GM18498 (cell line): Measurements from ENCODE around the gene PDE5A.

Experiments
- ATAC-seq: cut with Tn5 transposase; IDR thresholded peaks from one replicate; pipeline ENCODE4 v1.9.1; 2021; ENCODE audit warnings: mild to moderate bottlenecking, moderate library complexity; ENCODE audit not compliant: unreplicated experiment

Gene PDE5A

DNA sequence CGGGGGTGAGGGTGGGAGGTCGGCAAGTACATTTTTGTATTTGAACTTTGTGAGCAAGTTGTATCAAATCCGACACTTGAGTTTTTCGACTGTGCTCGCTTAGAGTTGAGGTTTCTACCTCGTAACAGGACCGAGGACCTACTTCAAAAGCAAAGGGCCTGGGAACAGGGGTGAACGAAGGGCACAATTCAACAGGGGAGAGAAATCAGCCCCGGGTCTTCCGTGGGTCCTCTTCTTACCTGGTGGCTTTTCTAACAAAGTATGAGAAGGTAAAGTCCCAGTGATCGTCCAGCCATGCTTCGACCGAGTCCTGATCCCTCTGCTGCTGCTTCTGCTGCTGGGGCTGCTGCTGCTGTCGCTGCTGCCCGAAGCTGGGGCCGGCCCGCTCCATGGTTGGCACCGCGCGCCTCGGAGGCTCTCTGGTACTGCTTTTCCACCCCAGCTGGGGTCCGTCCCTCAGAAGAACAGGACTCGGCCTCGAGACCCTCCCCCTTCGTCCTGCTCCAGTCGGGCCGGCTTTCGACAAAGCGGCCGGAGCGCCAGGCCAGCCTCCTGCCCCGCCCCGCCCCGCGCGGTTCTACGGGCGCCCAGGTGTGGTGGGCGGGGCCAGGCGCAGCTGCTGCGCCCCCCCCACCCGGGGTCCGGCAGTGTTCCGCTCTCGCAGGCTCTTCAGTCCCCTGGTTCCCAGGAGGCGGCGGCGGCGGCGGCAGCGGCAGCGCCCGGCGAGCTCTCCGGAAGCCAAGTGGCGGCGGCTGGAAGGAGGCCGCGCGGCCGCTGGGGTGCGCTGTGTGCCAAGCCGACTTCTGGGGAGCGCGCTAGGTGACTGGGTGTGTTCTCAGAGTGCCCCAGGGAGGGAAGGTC lies at the start of gene PDE5A:
Gene PDE5A, minus strand, starts transcription at position 524 of the 861 bp plus-strand sequence. Its CDS starts 133 bp downstream, at position 391.
- peak; percentile 92 for ATAC-seq

DNA sequence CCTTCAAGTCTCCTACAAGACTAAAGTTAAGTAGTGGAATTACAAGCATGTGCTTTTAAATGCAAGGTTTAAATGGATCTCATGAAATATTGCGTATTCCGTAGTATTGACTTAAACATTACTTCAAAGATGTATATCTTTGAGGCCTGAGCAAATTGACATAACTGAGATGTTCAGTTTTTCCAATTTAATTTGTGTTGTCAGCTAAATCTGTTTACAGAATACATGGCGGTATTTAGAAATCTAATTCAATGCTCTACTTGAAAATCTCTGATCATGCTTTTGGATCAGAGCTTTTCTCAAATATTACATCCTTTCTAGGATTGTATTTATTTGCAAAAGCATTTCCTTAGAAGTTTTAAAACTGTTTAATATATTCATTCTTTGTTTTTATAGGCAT lies 47.5 kb upstream of the PDE5A start:
- ATAC-seq: no peak

GRCh38 chr4:119675391-119675790 lies 46.8 kb upstream of the PDE5A start:
- no peak for ATAC-seq

- no peak for ATAC-seq
Measured at GRCh38 chr4:119672938-119673337, 44.3 kb upstream of the PDE5A start.

DNA sequence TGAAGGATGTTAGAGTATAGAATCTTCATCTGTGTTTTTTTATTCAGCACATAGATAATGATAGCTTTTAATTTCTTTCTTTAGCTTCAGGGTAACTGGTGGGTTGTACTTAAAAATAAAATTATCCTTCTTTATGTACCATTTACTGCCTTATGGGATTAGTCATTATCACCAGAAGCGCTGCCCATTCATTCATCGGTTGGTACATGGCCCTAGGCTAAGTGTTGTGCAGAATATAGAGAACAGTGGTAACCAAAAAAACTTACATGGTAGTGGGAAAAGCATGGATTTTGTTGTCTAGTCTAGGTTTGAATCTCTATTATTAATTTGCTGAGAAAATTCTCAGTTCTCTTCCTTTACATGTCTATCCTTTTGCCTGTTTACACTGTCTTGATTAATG lies 43.5 kb upstream of the PDE5A start:
- no peak for ATAC-seq

- ATAC-seq: no peak
Measured at GRCh38 chr4:119671205-119671604, 42.6 kb upstream of the PDE5A start.

DNA sequence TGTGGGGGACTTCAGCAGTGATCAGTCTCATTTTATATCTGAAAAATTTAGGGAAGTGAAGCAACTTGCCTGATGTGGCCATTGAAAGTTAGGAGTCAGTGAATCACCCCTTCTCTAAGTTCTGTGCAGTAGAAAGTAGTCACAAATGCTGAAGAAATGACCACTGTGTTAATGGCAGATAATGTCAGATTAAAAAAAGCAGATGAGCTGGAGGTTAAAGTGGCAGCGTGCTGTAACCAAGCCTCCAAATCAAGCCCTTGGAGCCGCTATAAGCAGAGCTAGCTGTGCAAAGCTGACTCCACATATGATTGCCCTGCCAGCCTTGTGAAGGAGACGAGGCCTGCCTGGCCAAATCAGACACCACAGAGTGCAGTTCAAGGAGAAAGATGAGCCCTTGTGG lies 39.2 kb upstream of the PDE5A start:
- ATAC-seq: no peak

- no peak for ATAC-seq
Measured at GRCh38 chr4:119666653-119667091, 38.1 kb upstream of the PDE5A start.

- no peak for ATAC-seq
Measured at GRCh38 chr4:119665752-119666151, 37.1 kb upstream of the PDE5A start.

GRCh38 chr4:119664168-119664907 lies 35.7 kb upstream of the PDE5A start:
- ATAC-seq: no peak

GRCh38 chr4:119663160-119663788 lies 34.7 kb upstream of the PDE5A start:
- peak; percentile 45 for ATAC-seq

DNA sequence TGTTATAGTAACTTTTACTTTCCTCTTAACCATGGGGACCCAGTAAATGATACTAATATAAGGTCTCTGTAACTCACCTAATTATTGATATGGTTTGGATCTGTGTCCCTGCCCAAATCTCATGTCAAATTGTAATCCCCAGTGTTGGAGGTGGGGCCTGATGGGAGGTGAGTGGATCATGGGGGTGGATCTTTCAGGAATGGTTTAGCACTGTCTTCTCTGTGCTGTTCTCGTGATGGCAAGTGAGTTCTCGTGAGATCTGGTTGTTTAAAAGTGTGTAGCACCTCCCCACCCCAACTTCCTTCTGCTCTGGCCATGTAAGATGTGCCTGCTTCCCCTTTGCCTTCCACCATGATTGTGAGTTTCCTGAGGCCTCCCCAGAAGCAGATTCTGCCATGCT lies 34.0 kb upstream of the PDE5A start:
- ATAC-seq: peak; percentile 22

DNA sequence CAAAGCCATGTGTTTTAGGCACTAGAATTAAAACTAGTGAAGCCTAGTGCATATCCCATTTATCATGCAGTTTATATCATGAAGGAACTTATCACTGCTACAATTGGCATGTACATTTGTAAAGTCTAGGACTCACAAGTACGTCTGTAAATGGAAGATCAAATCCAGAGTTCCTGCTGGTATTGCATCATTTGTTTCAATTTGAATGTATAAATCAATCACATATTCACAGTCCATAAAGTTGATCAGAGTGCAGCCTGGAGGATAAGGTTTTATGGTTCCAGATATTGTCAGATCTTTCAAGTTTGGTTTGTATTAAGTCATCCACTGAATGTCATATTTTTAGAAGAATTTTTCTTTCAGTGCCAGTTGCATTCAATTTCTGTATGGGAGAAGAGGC lies 32.6 kb upstream of the PDE5A start:
- no peak for ATAC-seq

- ATAC-seq: no peak
Measured at GRCh38 chr4:119659576-119659975, 31.0 kb upstream of the PDE5A start.

DNA sequence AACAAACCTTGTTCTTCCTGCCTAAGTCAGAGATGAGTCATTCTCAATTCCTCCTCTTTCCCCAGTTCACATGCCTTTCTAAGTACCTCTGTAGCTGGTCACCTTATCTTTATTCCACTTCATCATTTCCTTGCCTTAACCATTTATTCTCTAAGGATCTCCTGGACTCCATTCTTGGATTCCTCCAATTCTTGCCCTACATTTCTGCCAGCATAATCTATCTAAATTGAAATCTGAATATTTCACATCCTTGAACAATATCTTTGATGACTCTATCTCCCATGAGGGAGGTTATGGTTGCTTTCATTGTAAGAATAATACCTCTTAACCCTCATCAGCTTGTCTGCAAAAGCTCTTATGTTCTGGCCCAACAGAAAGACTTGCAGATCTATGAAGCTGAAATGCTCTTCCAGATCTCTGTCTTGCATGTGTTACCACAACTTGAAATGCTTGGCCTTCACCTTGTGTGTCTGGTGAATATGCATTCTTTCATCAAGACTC lies 28.6 kb upstream of the PDE5A start:
- ATAC-seq: no peak

- ATAC-seq: no peak
Measured at GRCh38 chr4:119656342-119656741, 27.7 kb upstream of the PDE5A start.

- ATAC-seq: no peak
Measured at GRCh38 chr4:119655111-119655837, 26.7 kb upstream of the PDE5A start.

GRCh38 chr4:119653990-119654389 lies 25.4 kb upstream of the PDE5A start:
- ATAC-seq: no peak

GRCh38 chr4:119652998-119653397 lies 24.4 kb upstream of the PDE5A start:
- ATAC-seq: no peak

- no peak for ATAC-seq
Measured at GRCh38 chr4:119648398-119648797, 19.8 kb upstream of the PDE5A start.

- ATAC-seq: no peak
Measured at GRCh38 chr4:119647558-119647957, 19.0 kb upstream of the PDE5A start.
